B cell (primary cell): Measurements from ENCODE around the gene RGS14. TPM values are rescaled to one million over a fixed set of nuclear protein-coding genes. Genes with fewer than 3 reads are reported as not detected.

Experiments used
- ATAC-seq: fragments of 200-7000 bp; cut with Tn5 transposase; one replicate; pipeline ENCODE4 v1.10.0; 2021; ENCODE audit warnings: low read depth, mild to moderate bottlenecking, moderate number of reproducible peaks, moderate library complexity
- CTCF ChIA-PET: fragments of 350-600 bp; sonication (Branson Sonifier 250); formaldehyde crosslinking; loops from one replicate; lab custom pipeline; 2021; ENCODE audit warnings: antibody characterized with exemption, inconsistent platforms; lab: Charles Lee
- POLR2A ChIA-PET: fragments of 350-600 bp; sonication (Branson Sonifier 250); formaldehyde crosslinking; loops from one replicate; lab custom pipeline; 2021; ENCODE audit warnings: antibody characterized with exemption; lab: Charles Lee
- DNase-seq: peaks from one replicate; pipeline ENCODE4 v3.0.0; 2013
- H2AFZ ChIP-seq: 2 replicates; pipeline ENCODE4 v1.6.1; 2012; ENCODE audit warnings: mild to moderate bottlenecking, low read depth, low read length; ENCODE audit not compliant: insufficient read depth, poor library complexity, severe bottlenecking
- H3K27ac ChIP-seq, 2 donors: 1 replicate in 1 of 2; 2 replicates in 1 of 2; pipeline ENCODE4 v1.5.1; 2012 to 2013; ENCODE audit warnings: low read length in 2 of 2, mild to moderate bottlenecking in 2 of 2, moderate library complexity in 1 of 2
- H3K27me3 ChIP-seq, 4 experiments: fragments of 200-600 bp in 1 of 4; sonication (generic) in 1 of 4; replicated peaks in 1 of 4; 1 replicate in 2 of 4; 2 replicates in 2 of 4; pipeline versions ENCODE4 v1.6.1 to v1.7.0; 2013 to 2016; ENCODE audit warnings: low read length in 3 of 4, mild to moderate bottlenecking in 2 of 4, mixed read lengths in 1 of 4, moderate library complexity in 1 of 4; ENCODE audit not compliant: insufficient read depth in 4 of 4, control insufficient read depth in 3 of 4; ENCODE audit errors: control extremely low read depth in 1 of 4
- H3K36me3 ChIP-seq, 2 experiments: replicated peaks in 1 of 2; 1 replicate in 1 of 2; 2 replicates in 1 of 2; pipeline versions ENCODE4 v1.6.1 to v1.7.1; 2013; ENCODE audit warnings: low read length in 1 of 2; ENCODE audit not compliant: insufficient read depth in 2 of 2, control insufficient read depth in 1 of 2; ENCODE audit errors: control extremely low read depth in 1 of 2, extremely low read depth in 1 of 2
- H3K4me1 ChIP-seq, 2 donors: fragments of 200-600 bp in 1 of 2; sonication (generic) in 1 of 2; 1 replicate in 1 of 2; 2 replicates in 1 of 2; pipeline versions ENCODE4 v1.5.1 to v1.6.1; 2013 to 2017; ENCODE audit warnings: low read length in 2 of 2; ENCODE audit not compliant: control insufficient read depth in 2 of 2, insufficient read depth in 2 of 2
- H3K4me2 ChIP-seq: replicated peaks from 2 replicates; pipeline ENCODE3; 2012; ENCODE audit warnings: mild to moderate bottlenecking, low read depth, low read length; ENCODE audit not compliant: poor library complexity, severe bottlenecking
- H3K4me3 ChIP-seq, 5 experiments: fragments of 200-600 bp in 1 of 5; sonication (generic) in 1 of 5; 1 replicate in 3 of 5; 2 replicates in 2 of 5; pipeline versions ENCODE4 v1.5.1 to v1.7.0; 2011 to 2016; ENCODE audit warnings: low read length in 4 of 5, mild to moderate bottlenecking in 4 of 5, low read depth in 2 of 5, control low read depth in 1 of 5, moderate library complexity in 1 of 5; ENCODE audit not compliant: insufficient read depth in 1 of 5; ENCODE audit errors: control extremely low read depth in 1 of 5, extremely low read depth in 1 of 5
- H3K79me2 ChIP-seq: fragments of 200-600 bp; sonication (generic); one replicate; pipeline ENCODE4 v1.6.0; 2016; ENCODE audit warnings: low read length; ENCODE audit not compliant: control insufficient read depth, insufficient read depth
- H3K9ac ChIP-seq: fragments of 200-600 bp; sonication (generic); 2 replicates; pipeline ENCODE4 v1.6.1; 2017; ENCODE audit warnings: mild to moderate bottlenecking, low read length, moderate library complexity
- H3K9me3 ChIP-seq, 3 donors: one replicate each; pipeline versions ENCODE4 v1.6.1 to v1.7.1; 2013; ENCODE audit warnings: low read length in 2 of 3; ENCODE audit not compliant: control insufficient read depth in 2 of 3, insufficient read depth in 1 of 3; ENCODE audit errors: control extremely low read depth in 1 of 3
- H4K20me1 ChIP-seq: 2 replicates; pipeline ENCODE4 v1.6.0; 2012; ENCODE audit warnings: mild to moderate bottlenecking, low read length; ENCODE audit not compliant: insufficient read depth, control insufficient read depth, poor library complexity, severe bottlenecking
- H3K27ac Mint-ChIP-seq: one replicate; pipeline ENCODE4 v1.8.0; 2021; ENCODE audit warnings: mixed read lengths
- H3K27me3 Mint-ChIP-seq: one replicate; pipeline ENCODE4 v1.8.0; 2021; ENCODE audit warnings: mixed read lengths
- H3K4me1 Mint-ChIP-seq: one replicate; pipeline ENCODE4 v1.8.0; 2021; ENCODE audit warnings: mixed read lengths
- H3K4me3 Mint-ChIP-seq: one replicate; pipeline ENCODE4 v1.8.0; 2021; ENCODE audit warnings: mixed read lengths
- H3K9me3 Mint-ChIP-seq: one replicate; pipeline ENCODE4 v1.8.0; 2022; ENCODE audit warnings: mixed read lengths; ENCODE audit not compliant: insufficient read depth
- EZH2 ChIP-seq: IDR thresholded peaks from 2 replicates; pipeline ENCODE4 v1.6.1; 2012; ENCODE audit warnings: borderline replicate concordance, low read depth, mild to moderate bottlenecking, moderate library complexity, low read length; ENCODE audit not compliant: insufficient read depth, poor library complexity, severe bottlenecking
- WGBS: methylation state at CpG from one replicate; pipeline ENCODE4 v1.1.5; 2013; ENCODE audit warnings: missing lambda C conversion rate; ENCODE audit not compliant: insufficient coverage; 5-methylcytosine and 5-hydroxymethylcytosine counted together
- intact Hi-C: fragments of 100-400 bp; cut with micrococcal nuclease; formaldehyde crosslinking; loops from one replicate; pipeline ENCODE4 v1.10.0; 2022
- polyA plus RNA-seq: library from polyadenylated mRNA; depleted of rRNA; stranded (reverse); fragments of >200 nt; gene quantifications from 2 replicates; pipeline ENCODE4 v1.2.3, GENCODE V29; 2012
- total RNA-seq, 2 donors: library from RNA; stranded (reverse); fragments of 120-200 nt in 1 of 2; gene quantifications; 1 replicate in 1 of 2; 2 replicates in 1 of 2; pipeline versions ENCODE4 v1.2.3 to v1.2.4, GENCODE V29; 2013 to 2022
- TF ChIP-seq, protein P1 (sequence below): fragments of 200-600 bp; IDR thresholded peaks from one replicate; pipeline ENCODE4 v1.8.0; 2022; ENCODE audit warnings: antibody characterized with exemption, mild to moderate bottlenecking

The RGS14 gene
- total and polyA plus RNA-seq, 2 donors (not counting 1 experiment from before 2014, with no cell fraction given): 85.8 to 184 TPM

DNA sequence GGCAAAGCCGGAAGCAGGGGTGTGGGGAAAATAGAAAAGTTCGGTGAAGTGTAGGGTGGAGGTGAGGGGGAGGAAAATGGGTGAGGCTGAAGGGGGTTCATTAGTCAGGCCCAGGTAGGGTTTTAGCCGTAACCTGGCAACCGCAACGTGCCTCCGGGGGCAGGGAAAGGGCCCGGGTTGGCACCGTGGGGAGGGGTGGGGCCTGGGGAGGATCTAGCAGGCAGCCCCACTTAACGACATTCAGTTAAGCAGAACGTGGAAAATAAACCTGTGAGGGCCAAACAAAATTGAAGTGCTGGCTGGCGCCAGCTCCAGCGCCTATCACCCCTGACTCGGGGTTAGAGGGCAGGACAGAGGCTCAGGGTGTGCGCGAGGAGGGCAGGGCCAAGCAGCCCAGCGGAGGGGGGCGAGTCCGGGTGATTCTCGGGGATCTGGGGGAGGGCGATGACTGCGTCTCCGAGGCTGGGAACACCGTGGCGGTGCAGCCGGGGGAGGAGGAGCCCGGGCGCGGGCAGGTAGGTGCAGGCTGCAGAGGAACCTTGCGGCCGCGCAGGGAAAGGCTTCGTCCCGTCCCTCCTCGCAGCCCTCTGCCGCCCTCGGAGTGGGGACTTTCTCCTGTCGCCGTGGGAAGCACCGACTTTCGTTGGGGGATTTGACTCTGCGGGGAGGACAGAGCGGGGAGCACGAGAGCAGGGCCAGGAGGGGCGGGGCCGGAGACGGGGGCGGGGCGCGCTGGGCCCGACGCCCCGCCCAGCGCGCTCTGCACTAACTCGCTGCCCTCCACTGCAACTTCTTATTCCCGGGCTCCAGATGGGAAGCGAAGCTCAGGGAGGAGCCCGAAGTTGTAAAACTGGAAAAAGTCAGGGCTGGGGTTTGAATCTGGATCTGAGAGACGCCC is 5.1 kb downstream of the RGS14 start:
- no peaks in the 10 kb centered on the region for H3K27me3 Mint-ChIP-seq
- DNase-seq: peak; percentile 75
- Histone ChIP-seq H3K36me3 (peaks cover 0 to 40% of the 10 kb centered on the region in 2 experiments), H3K27ac (peak overlapping the region; percentile 39 to 50), H3K4me3 (peak overlapping the region in 4 of 5 experiments; percentile 35 to 52 (median 48)), H4K20me1 (peaks cover 95% of the 10 kb centered on the region), H3K4me2 (peak overlapping the region; percentile 81), H3K27me3 (no peaks in the 10 kb centered on the region), H3K79me2 (peaks cover 86% of the 10 kb centered on the region), H2AFZ (peak overlapping the region; percentile 66), H3K9me3 (no peaks in the 10 kb centered on the region), H3K9ac (peak overlapping the region; percentile 54), H3K4me1 (peaks cover 48 to 64% of the 10 kb centered on the region in 2 donors)
- WGBS: 8% methylated on average over 55 of the region's 59 CpGs
- H3K27ac Mint-ChIP-seq: peak overlapping the region; percentile 93
- H3K4me1 Mint-ChIP-seq: peaks cover 63% of the 10 kb centered on the region
- intact Hi-C loops: no loop called here
- CTCF ChIA-PET: interaction anchor here (0.9 to 2.8 kb wide), 6 partner anchors 8 to 94 kb away, joined by 3 to 16 read pairs (median 4); partner anchors contain the start of gene LMAN2
- TF ChIP-seq EZH2: no peak
- TF ChIP-seq, protein P1, sequence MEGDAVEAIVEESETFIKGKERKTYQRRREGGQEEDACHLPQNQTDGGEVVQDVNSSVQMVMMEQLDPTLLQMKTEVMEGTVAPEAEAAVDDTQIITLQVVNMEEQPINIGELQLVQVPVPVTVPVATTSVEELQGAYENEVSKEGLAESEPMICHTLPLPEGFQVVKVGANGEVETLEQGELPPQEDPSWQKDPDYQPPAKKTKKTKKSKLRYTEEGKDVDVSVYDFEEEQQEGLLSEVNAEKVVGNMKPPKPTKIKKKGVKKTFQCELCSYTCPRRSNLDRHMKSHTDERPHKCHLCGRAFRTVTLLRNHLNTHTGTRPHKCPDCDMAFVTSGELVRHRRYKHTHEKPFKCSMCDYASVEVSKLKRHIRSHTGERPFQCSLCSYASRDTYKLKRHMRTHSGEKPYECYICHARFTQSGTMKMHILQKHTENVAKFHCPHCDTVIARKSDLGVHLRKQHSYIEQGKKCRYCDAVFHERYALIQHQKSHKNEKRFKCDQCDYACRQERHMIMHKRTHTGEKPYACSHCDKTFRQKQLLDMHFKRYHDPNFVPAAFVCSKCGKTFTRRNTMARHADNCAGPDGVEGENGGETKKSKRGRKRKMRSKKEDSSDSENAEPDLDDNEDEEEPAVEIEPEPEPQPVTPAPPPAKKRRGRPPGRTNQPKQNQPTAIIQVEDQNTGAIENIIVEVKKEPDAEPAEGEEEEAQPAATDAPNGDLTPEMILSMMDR: no peak
- POLR2A ChIA-PET: interaction anchor here (2.5 kb wide), 1 partner anchor 11 kb away, joined by 14 read pairs; the partner anchor contains the start of gene LMAN2
- H3K9me3 Mint-ChIP-seq: no peaks in the 10 kb centered on the region
- peak overlapping the region; percentile 86 for H3K4me3 Mint-ChIP-seq
- peak; percentile 77 for ATAC-seq
